HepG2 (cell line): ENCODE data around the gene NAT14. TPM values are rescaled to one million over a fixed set of nuclear protein-coding genes. Genes with fewer than 3 reads are reported as not detected.
"Not testable (repeated sequence)": the region's sequence is repeated elsewhere in the genome, so short reads cannot be mapped to it uniquely, and the experiment has no call there.

Experiments used
- ATAC-seq: fragments of 200-7000 bp; cut with Tn5 transposase; 3 replicates; pipeline ENCODE4 v1.9.1; 2020; ENCODE audit warnings: mild to moderate bottlenecking, moderate library complexity
- BruUV-seq: library from RNA; stranded (reverse); fragments of 400-500 nt; replicated peaks from 2 replicates; lab custom pipeline; 2021; lab: Mats Ljungman, UMichigan
- CTCF ChIA-PET: fragments of 300-600 bp; formaldehyde crosslinking; extraction: SDS; loops from one replicate; lab custom pipeline; 2021; ENCODE audit warnings: low total read pairs, inconsistent platforms, low intra/inter-chr PET ratio; lab: Yijun Ruan, JAX
- POLR2A ChIA-PET: fragments of 350-600 bp; sonication (Branson Sonifier 250); formaldehyde crosslinking; loops from one replicate; lab custom pipeline; 2020; ENCODE audit warnings: antibody characterized with exemption, inconsistent platforms; lab: Yijun Ruan, JAX
- DNase-seq: peaks from one replicate; pipeline ENCODE4 v3.0.0-alpha.2; 2015; ENCODE audit warnings: low spot score
- FAIRE-seq: peaks from 3 replicates; lab custom pipeline; 2011; peaks lifted over from hg19 to GRCh38; lab: Jason Lieb, UNC
- H2AFZ ChIP-seq: one replicate; pipeline ENCODE4 v1.6.1; 2011; ENCODE audit warnings: low read length, inconsistent platforms
- H3K27ac ChIP-seq: fragments of 300-600 bp; 3 replicates; pipeline ENCODE4 v1.8.0; 2011; ENCODE audit warnings: mixed run types, mild to moderate bottlenecking, mixed read lengths, low read length, inconsistent platforms; ENCODE audit not compliant: insufficient read depth; ENCODE audit errors: extremely low read length
- H3K27me3 ChIP-seq, 2 experiments: fragments of 200-600 bp in 1 of 2; 2 replicates in 1 of 2; 3 replicates in 1 of 2; pipeline versions ENCODE4 v1.6.0 to v1.8.0; 2011; ENCODE audit warnings: low read length in 2 of 2, mild to moderate bottlenecking in 2 of 2, moderate library complexity in 2 of 2, inconsistent platforms in 1 of 2; ENCODE audit not compliant: insufficient read depth in 2 of 2, control insufficient read depth in 1 of 2
- H3K36me3 ChIP-seq, 2 experiments: fragments of 200-600 bp in 1 of 2; replicated peaks in 1 of 2; 2 replicates in 1 of 2; 3 replicates in 1 of 2; pipeline versions ENCODE4 v1.5.1 to v1.8.0; 2011; ENCODE audit warnings: low read length in 2 of 2, inconsistent platforms in 1 of 2; ENCODE audit not compliant: insufficient read depth in 2 of 2, control insufficient read depth in 1 of 2
- H3K4me1 ChIP-seq: 2 replicates; pipeline ENCODE4 v1.5.1; 2012; ENCODE audit warnings: low read length, inconsistent platforms; ENCODE audit not compliant: insufficient read depth
- H3K4me2 ChIP-seq: 2 replicates; pipeline ENCODE4 v1.6.0; 2011; ENCODE audit warnings: low read depth, low read length, inconsistent platforms
- H3K4me3 ChIP-seq, 3 experiments: fragments of 200-600 bp in 1 of 3; sonication (generic), shearing (Covaris generic) in 1 of 3; replicated peaks in 1 of 3; 2 replicates each; pipeline ENCODE4 v1.5.1; 2011 to 2016; ENCODE audit warnings: low read length in 3 of 3, inconsistent platforms in 2 of 3, low read depth in 2 of 3, mild to moderate bottlenecking in 2 of 3, control low read depth in 1 of 3, mixed read lengths in 1 of 3; ENCODE audit not compliant: insufficient read depth in 1 of 3
- H3K79me2 ChIP-seq: one replicate; pipeline ENCODE4 v1.6.1; 2011; ENCODE audit warnings: low read length, inconsistent platforms; ENCODE audit not compliant: insufficient read depth
- H3K9ac ChIP-seq: 2 replicates; pipeline ENCODE4 v1.6.0; 2011; ENCODE audit warnings: mild to moderate bottlenecking, low read depth, low read length, inconsistent platforms; ENCODE audit not compliant: insufficient read depth
- H3K9me3 ChIP-seq: 2 replicates; pipeline ENCODE4 v1.5.1; 2012; ENCODE audit warnings: mild to moderate bottlenecking, low read length
- H4K20me1 ChIP-seq: 2 replicates; pipeline ENCODE4 v1.6.0; 2011; ENCODE audit warnings: inconsistent platforms, mild to moderate bottlenecking, low read length, moderate library complexity; ENCODE audit not compliant: insufficient read depth
- ATAD3A ChIP-seq: sonication (generic); formaldehyde crosslinking; IDR thresholded peaks from 2 replicates; pipeline ENCODE4 v1.4.0; 2020; ENCODE audit warnings: missing genetic modification reagents
- BRCA1 ChIP-seq: sonication (generic); formaldehyde crosslinking; IDR thresholded peaks from 2 replicates; pipeline ENCODE4 v1.4.0; 2020; ENCODE audit warnings: missing genetic modification reagents
- PLRG1 ChIP-seq: fragments of 450-650 bp; conservative IDR thresholded peaks from 2 replicates; pipeline ENCODE4 v1.6.1; 2016
- TAF1 ChIP-seq: sonication (generic); formaldehyde crosslinking; IDR thresholded peaks from 2 replicates; pipeline ENCODE4 v1.4.0; 2020; ENCODE audit warnings: missing genetic modification reagents
- TBP ChIP-seq: sonication (generic); formaldehyde crosslinking; IDR thresholded peaks from 2 replicates; pipeline ENCODE4 v1.5.0; 2020; ENCODE audit warnings: missing genetic modification reagents
- ZBTB21 ChIP-seq: sonication (generic); formaldehyde crosslinking; IDR thresholded peaks from 2 replicates; pipeline ENCODE4 v1.4.0; 2020; ENCODE audit warnings: missing genetic modification reagents
- ZIK1 ChIP-seq: sonication (generic); formaldehyde crosslinking; IDR thresholded peaks from 2 replicates; pipeline ENCODE4 v1.5.0; 2020; ENCODE audit warnings: mild to moderate bottlenecking, low read depth, missing genetic modification reagents, borderline replicate concordance
- ZNF501 ChIP-seq: sonication (generic); formaldehyde crosslinking; IDR thresholded peaks from 2 replicates; pipeline ENCODE4 v1.5.1; 2020; ENCODE audit warnings: mild to moderate bottlenecking, moderate library complexity, missing genetic modification reagents
- ZNF720 ChIP-seq: sonication (generic); formaldehyde crosslinking; IDR thresholded peaks from 2 replicates; pipeline ENCODE4 v1.4.0; 2020; ENCODE audit warnings: missing genetic modification reagents
- WGBS: methylation state at CpG from one replicate; pipeline ENCODE4 v1.1.6; 2017; ENCODE audit warnings: low lambda C conversion rate; 5-methylcytosine and 5-hydroxymethylcytosine counted together
- in situ Hi-C: cut with HindIII; loops from 2 replicates; pipeline ENCODE4 v1.10.0; 2017; ENCODE audit warnings: low pct_unique_long_range_greater_than_20kb; ENCODE audit not compliant: extremely low pct_ligation_motif_present
- intact Hi-C: fragments of 100-400 bp; cut with micrococcal nuclease; formaldehyde crosslinking; loops from one replicate; pipeline ENCODE4 v1.10.0; 2022; ENCODE audit not compliant: unreplicated experiment
- polyA plus RNA-seq, 8 experiments: library from polyadenylated mRNA; depleted of rRNA in 3 of 8; stranded (reverse) in 7 of 8; unstranded in 1 of 8; fragments of >200 nt; fragmentation: Illumina TruSeq in 4 of 8; extraction: Trizol in 4 of 8; gene quantifications; 2 replicates each; pipeline versions ENCODE4 v1.2.1 to v1.2.3, GENCODE V29; 2011 to 2016; ENCODE audit warnings: low read depth in 4 of 8, missing spikeins in 1 of 8, mixed read lengths in 1 of 8; ENCODE audit not compliant: insufficient read depth in 1 of 8
- total RNA-seq, 5 experiments: library from RNA; depleted of rRNA; stranded (reverse); fragments of >200 nt; fragmentation: Illumina TruSeq; extraction: Trizol; gene quantifications; 2 replicates each; pipeline ENCODE4 v1.2.3, GENCODE V29; 2016; ENCODE audit warnings: low read depth in 1 of 5

The NAT14 gene
- total and polyA plus RNA-seq, 2 of the 13 experiments (the other 11 are each of a cell fraction or from before 2014, with no cell fraction given), result 20.7 to 22.3 TPM

DNA sequence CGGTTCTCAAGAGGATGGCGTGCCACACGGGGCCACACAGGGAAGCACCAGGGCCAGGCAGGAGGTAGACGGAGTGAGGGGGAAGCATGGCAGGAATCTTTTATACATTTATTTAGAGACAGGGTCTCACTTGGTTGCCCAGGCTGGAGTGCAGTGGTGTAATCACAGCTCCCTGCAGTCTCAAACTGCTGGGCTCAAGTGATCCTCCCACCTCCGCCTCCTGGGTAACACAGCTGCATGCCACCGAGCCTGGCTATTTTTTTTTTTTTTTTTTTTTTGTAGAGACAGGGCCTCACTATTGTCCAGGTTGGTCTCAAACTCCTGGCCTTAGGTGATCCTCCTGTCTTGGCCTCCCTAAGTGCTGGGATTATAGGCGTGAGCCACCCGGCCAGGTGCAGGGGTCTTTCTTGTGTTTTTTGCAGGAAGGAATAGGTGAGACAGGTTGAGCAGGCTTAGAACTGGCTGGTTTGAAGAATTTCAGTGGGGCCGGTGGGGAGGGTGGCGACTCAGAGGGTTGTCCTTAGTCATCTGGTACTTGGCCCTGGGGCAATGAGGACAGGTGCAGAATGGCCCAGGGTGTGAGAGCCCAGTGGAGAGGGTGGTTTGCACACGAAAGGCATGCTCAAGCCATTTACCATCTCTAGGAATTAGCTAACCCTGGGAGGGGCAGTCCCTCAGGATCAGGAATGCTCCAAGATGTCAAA lies 10.8 kb downstream of the NAT14 start:
- no peak overlapping the region for H3K4me2 ChIP-seq
- ATAC-seq (no peak), DNase-seq (no peak), FAIRE-seq (no peak)
- H3K4me1 ChIP-seq, result no peaks in the 10 kb centered on the region
- no peaks in the 10 kb centered on the region for H3K36me3 ChIP-seq
- no peak overlapping the region for H2AFZ ChIP-seq
- TF ChIP-seq ZNF501 (CRISPR knock-in tag), result no peak
- TF ChIP-seq ATAD3A (CRISPR knock-in tag), result no peak
- TF ChIP-seq PLRG1, result no peak
- TF ChIP-seq ZNF720 (CRISPR knock-in tag), result no peak
- no peak for TF ChIP-seq ZBTB21 (CRISPR knock-in tag)
- TF ChIP-seq TBP (CRISPR knock-in tag), result no peak
- TF ChIP-seq ZIK1 (CRISPR knock-in tag), result no peak
- TF ChIP-seq BRCA1 (CRISPR knock-in tag), result no peak
- no peak for TF ChIP-seq TAF1 (CRISPR knock-in tag)
- H3K27me3 ChIP-seq, result peaks cover 17 to 86% of the 10 kb centered on the region in 2 experiments
- no peak overlapping the region for H3K9ac ChIP-seq
- no peaks in the 10 kb centered on the region for H3K9me3 ChIP-seq
- WGBS, result 40% methylated on average over 11 of the region's 11 CpGs
- no peak overlapping the region for H3K4me3 ChIP-seq
- CTCF ChIA-PET, result no interaction called here
- no peaks in the 10 kb centered on the region for H4K20me1 ChIP-seq
- no peak overlapping the region for H3K27ac ChIP-seq
- intact Hi-C loops, result no loop called here
- no TSS peak for BruUV-seq
- no peaks in the 10 kb centered on the region for H3K79me2 ChIP-seq
- in situ Hi-C loops, result no loop called here
- POLR2A ChIA-PET, result no interaction called here

DNA sequence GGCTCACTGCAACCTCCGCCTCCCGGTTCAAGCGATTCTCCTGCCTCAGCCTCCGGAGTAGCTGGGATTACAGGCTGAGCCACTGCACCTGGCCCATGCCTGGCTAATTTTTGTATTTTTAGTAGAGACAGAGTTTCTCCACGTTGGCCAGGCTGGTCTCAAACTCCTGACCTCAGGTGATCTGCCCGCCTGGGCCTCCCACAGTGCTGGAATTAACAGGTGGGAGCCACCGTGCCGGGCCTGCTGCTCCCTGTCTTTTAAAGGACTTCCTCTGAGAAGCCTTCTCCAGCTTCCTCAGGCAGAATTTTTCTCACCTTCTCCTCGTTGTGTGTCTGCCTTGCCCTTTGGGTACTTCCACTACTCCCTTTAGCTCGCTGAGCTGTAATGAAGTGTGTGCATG lies 11.8 kb downstream of the NAT14 start:
- intact Hi-C loops, result not testable (repeated sequence)

More for the DNA sequence above, 11.8 kb downstream of the NAT14 start:
- FAIRE-seq, H3K9ac ChIP-seq, H3K36me3 ChIP-seq, ATAC-seq, H3K4me1 ChIP-seq, H3K27ac ChIP-seq, H3K4me2 ChIP-seq, H2AFZ ChIP-seq, in situ Hi-C loops, BruUV-seq, H3K79me2 ChIP-seq, H3K9me3 ChIP-seq, H3K4me3 ChIP-seq, H4K20me1 ChIP-seq, CTCF ChIA-PET, DNase-seq, POLR2A ChIA-PET: not testable (repeated sequence)
- 47% methylated on average over 10 of the region's 10 CpGs for WGBS
- peaks cover 14 to 85% of the 10 kb centered on the region in 2 experiments for H3K27me3 ChIP-seq
